ENCODE results near the gene TMEM87B. TPM values are rescaled to one million over a fixed set of nuclear protein-coding genes. Genes with fewer than 3 reads are reported as not detected.

TMEM87B gene
- total RNA-seq, 2 experiments from 2014 or later: 13.9 to 22.8 TPM

- Histone ChIP-seq H4K20me1 (ENCODE audit: insufficient read depth, low read length) (no peaks in the 10 kb centered on the region), H3K9me2 (ENCODE audit: insufficient read depth, low read length) (no peaks in the 10 kb centered on the region), H3K4me2 (ENCODE audit: low read length) (no peak overlapping the region), H3K4me1 (ENCODE audit: insufficient read depth, low read length, poor library complexity, severe bottlenecking) (peaks cover 18% of the 10 kb centered on the region), H3K27ac (ENCODE audit: low read depth, low read length, poor library complexity, severe bottlenecking) (no peak overlapping the region), H3K9me3 (ENCODE audit: low read length) (no peaks in the 10 kb centered on the region), H2AFZ (ENCODE audit: low read length) (no peak overlapping the region), H3K36me3 (ENCODE audit: insufficient read depth, low read length) (no peaks in the 10 kb centered on the region), H3K79me2 (ENCODE audit: insufficient read depth, low read depth, low read length) (no peaks in the 10 kb centered on the region), H3K4me3 (ENCODE audit: low read depth, low read length, poor library complexity, severe bottlenecking) (no peak overlapping the region)
- no peak for TF ChIP-seq CTCF (conservative IDR thresholded peaks at IDR 0.05; ENCODE audit: low read length)
- no peak for TF ChIP-seq EZH2phosphoT487 (IDR thresholded peaks at IDR 0.05; ENCODE audit: borderline replicate concordance, low read depth, low read length)
- no peak for DNase-seq (ENCODE audit: low spot score)
- CTCF ChIA-PET (ENCODE audit: unreplicated experiment): no interaction called here
- POLR2A ChIA-PET: no interaction called here
- intact Hi-C loops (cut with micrococcal nuclease; ENCODE audit: unreplicated experiment): no loop called here
- no TSS peak for BruUV-seq (replicated peaks)
These were observed 96.2 kb downstream of the TMEM87B start for GRCh38 chr2:112151271-112151670.

DNA sequence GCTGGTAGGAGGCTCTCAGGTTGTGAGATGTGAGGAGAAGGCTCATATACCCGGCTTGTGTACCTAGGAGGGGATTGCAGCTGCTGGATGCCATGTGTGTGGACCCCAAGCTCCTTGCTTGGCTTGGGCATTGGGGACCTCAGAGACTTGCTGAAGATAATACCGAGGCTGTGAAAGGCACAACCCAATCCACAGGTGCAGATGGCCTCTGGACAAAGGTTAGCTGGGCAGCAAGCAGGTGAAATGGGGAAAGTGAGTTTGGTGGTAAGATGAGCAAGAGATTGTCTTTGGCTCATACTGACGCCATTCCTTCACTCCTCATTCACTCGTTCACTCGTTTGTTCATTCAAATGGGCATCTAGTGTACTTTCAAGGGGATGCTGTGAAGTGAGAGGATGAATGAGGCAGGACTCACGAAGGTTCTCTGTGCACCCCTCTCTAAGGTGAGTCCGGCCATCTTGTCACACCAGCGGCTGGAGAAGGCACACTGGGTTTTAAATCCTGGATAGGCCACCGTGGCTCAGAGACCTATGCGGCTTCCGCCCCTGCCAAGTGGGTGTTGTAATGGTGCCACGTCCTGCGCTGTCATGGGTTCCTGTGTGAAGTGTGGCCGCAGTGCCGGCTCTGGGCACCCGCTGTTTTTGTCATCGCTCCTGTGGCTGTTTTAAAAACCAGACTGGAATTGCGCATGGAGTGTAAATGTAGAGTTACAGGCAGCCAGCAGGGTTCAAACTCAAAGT is 96.8 kb downstream of the TMEM87B start:
- BruUV-seq (replicated peaks): no TSS peak
- POLR2A ChIA-PET: no interaction called here

More for the DNA sequence above, 96.8 kb downstream of the TMEM87B start:
- no peaks in the 10 kb centered on the region for H3K9me2 ChIP-seq (ENCODE audit: insufficient read depth, low read length)
- H3K4me3 ChIP-seq (ENCODE audit: low read depth, low read length, poor library complexity, severe bottlenecking): no peak overlapping the region
- no peaks in the 10 kb centered on the region for H3K79me2 ChIP-seq (ENCODE audit: insufficient read depth, low read depth, low read length)
- CTCF ChIA-PET (ENCODE audit: unreplicated experiment): interaction anchor here (0.5 kb wide), 1 partner anchor 295 kb away, joined by 4 read pairs; no protein-coding TSS in a partner anchor
- no peaks in the 10 kb centered on the region for H3K9me3 ChIP-seq (ENCODE audit: low read length)
- no peak overlapping the region for H3K27ac ChIP-seq (ENCODE audit: low read depth, low read length, poor library complexity, severe bottlenecking)
- no peaks in the 10 kb centered on the region for H3K36me3 ChIP-seq (ENCODE audit: insufficient read depth, low read length)
- no peaks in the 10 kb centered on the region for H4K20me1 ChIP-seq (ENCODE audit: insufficient read depth, low read length)
- no peak for DNase-seq (ENCODE audit: low spot score)
- no peak overlapping the region for H3K4me2 ChIP-seq (ENCODE audit: low read length)
- no peak overlapping the region for H2AFZ ChIP-seq (ENCODE audit: low read length)
- intact Hi-C loops (cut with micrococcal nuclease; ENCODE audit: unreplicated experiment): no loop called here
- H3K4me1 ChIP-seq (ENCODE audit: insufficient read depth, low read length, poor library complexity, severe bottlenecking): peaks cover 18% of the 10 kb centered on the region
- TF ChIP-seq CTCF (conservative IDR thresholded peaks at IDR 0.05; ENCODE audit: low read length) (no peak), EZH2phosphoT487 (IDR thresholded peaks at IDR 0.05; ENCODE audit: borderline replicate concordance, low read depth, low read length) (no peak)

All from OCI-LY7 (cell line).